Adipocyte (in vitro differentiated cells): Measurements from ENCODE around the gene GOSR2.

Source experiments
- DNase-seq: peaks from one replicate; pipeline ENCODE4 v3.0.0-alpha.2; 2015; ENCODE audit warnings: low read depth
- H3K27me3 ChIP-seq: replicated peaks from 2 replicates; pipeline ENCODE4 v1.7.0; 2013; ENCODE audit warnings: mild to moderate bottlenecking, low read length, moderate library complexity; ENCODE audit not compliant: control insufficient read depth, insufficient read depth
- H3K36me3 ChIP-seq: 2 replicates; pipeline ENCODE4 v1.7.0; 2013; ENCODE audit warnings: low read length, mild to moderate bottlenecking, moderate library complexity; ENCODE audit not compliant: control insufficient read depth, insufficient read depth, severe bottlenecking
- H3K4me1 ChIP-seq: 2 replicates; pipeline ENCODE4 v1.7.0; 2013; ENCODE audit warnings: mild to moderate bottlenecking, low read length, moderate library complexity; ENCODE audit not compliant: control insufficient read depth, insufficient read depth
- H3K4me3 ChIP-seq: 2 replicates; pipeline ENCODE4 v1.7.0; 2013; ENCODE audit warnings: mild to moderate bottlenecking, low read length, moderate library complexity
- H3K9ac ChIP-seq: 2 replicates; pipeline ENCODE4 v1.7.0; 2013; ENCODE audit warnings: mild to moderate bottlenecking, low read length, moderate library complexity
- H3K9me3 ChIP-seq: 2 replicates; pipeline ENCODE4 v1.7.0; 2013; ENCODE audit warnings: mild to moderate bottlenecking, low read length, moderate library complexity; ENCODE audit not compliant: control insufficient read depth

The GOSR2 gene

DNA sequence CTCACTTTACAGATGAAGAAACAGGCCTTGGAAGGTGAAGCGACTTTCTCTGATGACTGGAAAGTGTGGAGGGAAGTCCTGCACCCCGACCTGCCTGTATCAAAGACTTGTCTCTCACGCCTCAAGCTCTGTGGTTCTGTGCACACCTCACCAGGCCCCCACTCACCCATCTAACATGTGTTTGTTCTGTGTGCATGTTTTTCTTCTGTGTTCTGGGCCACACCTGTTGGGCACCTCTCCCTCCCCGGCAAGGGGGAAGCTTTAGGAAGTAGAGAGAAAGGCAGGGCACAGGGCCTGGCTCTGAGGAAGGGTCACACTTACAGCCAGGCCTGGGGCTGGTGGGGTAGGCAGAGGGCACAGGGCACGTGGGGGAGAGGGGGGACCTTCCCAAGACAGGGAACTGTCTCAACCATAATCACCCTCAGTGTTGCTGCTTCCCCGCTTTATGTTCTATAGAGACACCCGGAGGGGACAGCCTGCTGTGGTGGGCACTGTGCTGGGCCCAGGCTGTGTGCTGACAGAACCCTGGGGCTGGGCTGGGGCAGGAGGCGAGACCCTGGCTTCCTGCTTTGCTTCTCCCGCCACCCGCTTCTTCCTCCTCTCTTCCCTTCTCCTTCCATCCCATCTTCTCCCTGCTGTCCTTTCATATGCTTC lies 48.8 kb downstream of the GOSR2 start:
- no peak overlapping the region for H3K4me3 ChIP-seq
- H3K9me3 ChIP-seq, result no peaks in the 10 kb centered on the region
- H3K27me3 ChIP-seq, result peaks cover 59% of the 10 kb centered on the region
- H3K4me1 ChIP-seq, result no peaks in the 10 kb centered on the region
- H3K9ac ChIP-seq, result no peak overlapping the region
- DNase-seq, result no peak
- H3K36me3 ChIP-seq, result no peaks in the 10 kb centered on the region

- Histone ChIP-seq H3K4me1 (no peaks in the 10 kb centered on the region), H3K9ac (no peak overlapping the region), H3K9me3 (no peaks in the 10 kb centered on the region), H3K27me3 (peaks cover 59% of the 10 kb centered on the region), H3K36me3 (no peaks in the 10 kb centered on the region), H3K4me3 (no peak overlapping the region)
- no peak for DNase-seq
Observed at GRCh38 chr17:46972346-46972745, 49.4 kb downstream of the GOSR2 start.

- no peaks in the 10 kb centered on the region for H3K9me3 ChIP-seq
- H3K27me3 ChIP-seq, result peaks cover 65% of the 10 kb centered on the region
- no peak for DNase-seq
- no peak overlapping the region for H3K4me3 ChIP-seq
- no peak overlapping the region for H3K9ac ChIP-seq
- no peaks in the 10 kb centered on the region for H3K36me3 ChIP-seq
- H3K4me1 ChIP-seq, result peaks cover 6% of the 10 kb centered on the region
Observed at GRCh38 chr17:46974086-46974485, 51.1 kb downstream of the GOSR2 start.

- Histone ChIP-seq H3K9ac (no peak overlapping the region), H3K27me3 (peaks cover 59% of the 10 kb centered on the region), H3K9me3 (no peaks in the 10 kb centered on the region), H3K36me3 (no peaks in the 10 kb centered on the region), H3K4me3 (no peak overlapping the region), H3K4me1 (peaks cover 9% of the 10 kb centered on the region)
- DNase-seq, result no peak
Observed at GRCh38 chr17:46975287-46975686, 52.3 kb downstream of the GOSR2 start.

- no peak for DNase-seq
- Histone ChIP-seq H3K9me3 (no peaks in the 10 kb centered on the region), H3K4me1 (peaks cover 9% of the 10 kb centered on the region), H3K4me3 (no peak overlapping the region), H3K9ac (no peak overlapping the region), H3K27me3 (peaks cover 57% of the 10 kb centered on the region), H3K36me3 (no peaks in the 10 kb centered on the region)
Observed at GRCh38 chr17:46976626-46977270, 53.8 kb downstream of the GOSR2 start.

DNA sequence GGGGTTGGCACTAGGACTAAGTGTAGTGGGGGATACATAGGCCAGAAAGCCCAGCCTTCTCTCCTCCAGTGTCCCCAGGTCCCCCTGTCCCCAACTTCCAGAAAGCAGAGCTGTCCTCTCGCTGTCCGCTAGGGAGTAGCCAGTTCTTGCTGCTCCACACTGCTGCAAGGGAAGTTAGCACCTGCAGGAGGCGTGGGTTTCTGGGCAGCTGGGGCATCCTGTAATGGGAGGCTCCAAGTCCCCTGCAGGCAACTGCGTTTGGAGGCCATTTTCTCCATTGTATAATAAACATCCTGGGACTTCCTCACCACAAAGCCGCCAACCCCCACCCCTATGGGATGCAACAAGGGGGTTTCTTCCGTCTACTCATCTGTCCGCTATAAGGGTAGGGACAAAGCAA lies 54.4 kb downstream of the GOSR2 start:
- H3K36me3 ChIP-seq, result no peaks in the 10 kb centered on the region
- peaks cover 53% of the 10 kb centered on the region for H3K27me3 ChIP-seq
- H3K4me3 ChIP-seq, result no peak overlapping the region
- peak; percentile 34 for DNase-seq
- peaks cover 9% of the 10 kb centered on the region for H3K4me1 ChIP-seq
- no peak overlapping the region for H3K9ac ChIP-seq
- no peaks in the 10 kb centered on the region for H3K9me3 ChIP-seq

DNA sequence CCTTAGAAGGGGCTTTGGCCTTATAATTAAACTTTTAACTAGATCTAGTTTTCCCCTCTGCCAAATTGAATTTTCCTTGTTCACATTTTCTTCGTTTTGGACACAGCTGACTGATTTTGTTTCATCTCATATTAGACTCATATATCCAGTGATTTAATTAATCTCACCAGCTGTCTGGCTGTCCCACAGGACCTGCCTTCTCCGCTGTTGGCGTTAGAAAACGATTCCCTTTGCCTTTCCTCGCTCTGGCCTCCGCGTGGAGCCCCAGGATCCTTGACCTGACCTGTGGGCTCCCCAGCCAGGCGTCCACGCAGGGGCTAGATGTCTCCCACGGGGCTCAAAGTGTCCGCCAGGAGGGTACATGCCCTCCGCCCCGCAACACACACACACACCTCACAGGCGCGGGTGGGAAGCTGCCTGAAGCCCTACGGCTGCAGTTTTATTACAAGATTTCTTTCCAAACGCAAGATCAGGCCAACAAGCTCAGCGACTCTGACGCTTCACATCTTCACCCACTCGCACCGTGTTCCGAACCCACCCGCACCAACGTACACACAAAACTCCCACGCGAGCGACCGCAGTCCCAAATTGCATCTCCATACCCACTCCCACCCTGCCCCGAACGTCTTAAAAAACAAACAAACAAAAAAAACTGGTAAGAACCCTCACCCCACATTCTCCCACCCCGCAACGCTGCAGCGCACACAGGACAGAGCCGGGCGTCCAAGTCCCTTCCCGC lies 55.0 kb downstream of the GOSR2 start:
- H3K9ac ChIP-seq, result no peak overlapping the region
- DNase-seq, result no peak
- H3K4me3 ChIP-seq, result peak overlapping the region; percentile 72
- peaks cover 9% of the 10 kb centered on the region for H3K4me1 ChIP-seq
- H3K27me3 ChIP-seq, result peaks cover 48% of the 10 kb centered on the region
- H3K36me3 ChIP-seq, result no peaks in the 10 kb centered on the region
- no peaks in the 10 kb centered on the region for H3K9me3 ChIP-seq

DNA sequence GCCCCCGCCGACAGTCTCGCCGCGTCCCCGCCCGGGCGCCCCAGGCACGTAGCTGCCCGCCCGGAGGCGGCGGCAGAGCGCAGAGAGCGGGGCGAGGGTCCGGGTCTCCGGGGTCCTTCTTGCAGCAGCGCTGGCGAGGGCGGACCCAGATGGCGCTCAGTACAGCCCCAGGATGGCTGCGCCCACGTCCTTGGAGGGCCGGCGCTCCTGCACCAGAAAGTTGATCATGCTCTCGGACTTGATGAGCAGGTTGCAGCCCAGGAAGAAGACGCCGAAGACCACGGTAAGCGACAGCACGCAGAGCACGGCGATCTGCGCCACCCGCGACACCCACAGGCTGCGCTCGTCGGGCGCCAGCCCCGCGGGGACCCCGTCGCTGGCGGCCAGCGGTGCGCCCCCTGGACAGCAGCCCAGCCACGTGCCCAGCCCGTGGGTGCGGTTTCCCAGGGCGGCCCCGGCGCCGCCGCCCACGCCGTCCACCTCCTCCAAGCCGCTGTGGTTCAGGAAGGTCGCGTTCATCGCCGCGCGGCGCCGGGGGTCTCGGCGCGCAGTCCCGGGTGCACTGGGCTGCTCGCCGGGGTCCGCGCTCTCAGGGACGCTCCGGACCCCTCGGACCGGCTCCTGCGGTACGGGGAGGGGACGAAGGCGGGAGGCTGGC lies 55.7 kb downstream of the GOSR2 start:
- Histone ChIP-seq H3K27me3 (peaks cover 43% of the 10 kb centered on the region), H3K9ac (no peak overlapping the region), H3K36me3 (no peaks in the 10 kb centered on the region), H3K9me3 (no peaks in the 10 kb centered on the region), H3K4me1 (peaks cover 9% of the 10 kb centered on the region), H3K4me3 (peak overlapping the region; percentile 72)
- peak; percentile 30 for DNase-seq

DNA sequence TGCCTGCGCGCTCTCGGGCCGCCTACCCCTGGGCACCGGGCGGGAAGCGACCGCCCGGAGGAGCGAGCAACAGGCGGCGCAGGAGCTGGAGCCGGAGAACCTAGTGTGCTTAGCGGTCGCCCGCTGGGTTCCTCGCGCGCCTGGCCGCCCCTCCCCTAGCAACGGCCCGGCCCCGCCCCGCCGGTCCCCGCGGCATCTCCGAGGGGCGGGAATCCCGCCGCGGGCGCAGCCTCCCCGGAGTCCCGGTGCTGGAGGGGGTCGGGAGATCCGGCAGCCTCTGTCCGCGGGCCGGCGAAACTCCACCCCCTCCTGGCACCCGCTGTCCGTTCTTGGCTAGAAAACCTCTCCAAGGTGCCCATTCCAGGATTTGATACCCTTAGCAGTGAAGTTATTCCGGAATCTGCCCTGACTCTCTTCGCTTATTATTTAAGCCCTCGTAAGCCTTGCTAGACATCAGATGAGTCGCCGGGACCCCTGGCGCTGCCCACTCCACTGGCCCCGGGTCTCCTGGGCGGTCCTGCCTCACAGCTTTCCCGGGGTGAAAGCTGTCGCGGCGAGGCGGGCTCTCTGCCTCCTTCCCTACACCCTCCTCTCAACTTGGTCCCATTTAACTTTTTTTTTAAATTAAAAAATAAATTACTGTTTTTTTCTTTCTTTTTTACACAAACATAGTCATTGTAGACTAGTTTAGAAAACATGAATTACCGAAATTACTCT lies 56.3 kb downstream of the GOSR2 start, which contains the start of gene RPRML:
Gene RPRML, minus strand, starts transcription at position 107 of the 717 bp plus-strand sequence. CDS start 246 bp downstream, outside the sequence.
- no peaks in the 10 kb centered on the region for H3K9me3 ChIP-seq
- H3K27me3 ChIP-seq, result peaks cover 41% of the 10 kb centered on the region
- peak; percentile 58 for DNase-seq
- no peaks in the 10 kb centered on the region for H3K36me3 ChIP-seq
- H3K4me1 ChIP-seq, result peaks cover 9% of the 10 kb centered on the region
- no peak within 1 kb of the TSS for H3K9ac ChIP-seq
- H3K4me3 ChIP-seq, result peak within 1 kb of the TSS; percentile 72

- peaks cover 22% of the 10 kb centered on the region for H3K27me3 ChIP-seq
- H3K4me3 ChIP-seq, result no peak overlapping the region
- H3K36me3 ChIP-seq, result no peaks in the 10 kb centered on the region
- no peak overlapping the region for H3K9ac ChIP-seq
- H3K4me1 ChIP-seq, result peaks cover 9% of the 10 kb centered on the region
- no peaks in the 10 kb centered on the region for H3K9me3 ChIP-seq
- DNase-seq, result no peak
Observed at GRCh38 chr17:46982577-46982976, 59.6 kb downstream of the GOSR2 start.
